Measurements from ENCODE around the gene GSTT2B.
"Not testable (repeated sequence)": the region's sequence is repeated elsewhere in the genome, so short reads cannot be mapped to it uniquely, and the experiment has no call there.

Gene GSTT2B

GRCh38 chr22:23980567-23980966, 19.6 kb upstream of the GSTT2B start:
- DNase-seq, result not testable (repeated sequence)

- DNase-seq, result not testable (repeated sequence)
These were observed 18.7 kb upstream of the GSTT2B start, which contains the start of gene GSTT2 for GRCh38 chr22:23979557-23980240. Gene GSTT2, plus strand, starts transcription at chr22:23980134.

- not testable (repeated sequence) for DNase-seq
These were observed 16.3 kb upstream of the GSTT2B start for GRCh38 chr22:23977304-23977703.

GRCh38 chr22:23974836-23975352, 13.9 kb upstream of the GSTT2B start:
- DNase-seq, result not testable (repeated sequence)

- DNase-seq, result not testable (repeated sequence)
These were observed 13.3 kb upstream of the GSTT2B start, which contains the start of gene DDT for GRCh38 chr22:23974345-23974744. Gene DDT, minus strand, starts transcription at chr22:23974441. Its CDS starts 27 bp downstream, at chr22:23974414.

GRCh38 chr22:23971927-23972326, 10.9 kb upstream of the GSTT2B start:
- DNase-seq, result not testable (repeated sequence)

- DNase-seq, result no peak
These were observed 10.0 kb upstream of the GSTT2B start for GRCh38 chr22:23970816-23971486.

GRCh38 chr22:23970201-23970641, 9.2 kb upstream of the GSTT2B start:
- no peak for DNase-seq

GRCh38 chr22:23969071-23969470, 8.1 kb upstream of the GSTT2B start:
- DNase-seq, result no peak

- DNase-seq, result not testable (repeated sequence)
These were observed 5.6 kb upstream of the GSTT2B start, which contains the start of gene DDTL for GRCh38 chr22:23966568-23966967. Gene DDTL, plus strand, starts transcription at chr22:23966888. Its CDS starts 27 bp downstream, at chr22:23966915.

GRCh38 chr22:23966094-23966493, 5.1 kb upstream of the GSTT2B start:
- DNase-seq, result not testable (repeated sequence)

- peak; percentile 69 for DNase-seq
These were observed 4.6 kb downstream of the GSTT2B start for GRCh38 chr22:23956301-23956900.

- not testable (repeated sequence) for DNase-seq
These were observed 5.1 kb downstream of the GSTT2B start for GRCh38 chr22:23955886-23956285.

GRCh38 chr22:23954991-23955305, 6.0 kb downstream of the GSTT2B start:
- not testable (repeated sequence) for DNase-seq

- DNase-seq, result not testable (repeated sequence)
These were observed 6.6 kb downstream of the GSTT2B start for GRCh38 chr22:23954193-23954990.

GRCh38 chr22:23953485-23953884, 7.5 kb downstream of the GSTT2B start:
- DNase-seq, result not testable (repeated sequence)

- not testable (repeated sequence) for DNase-seq
These were observed 8.1 kb downstream of the GSTT2B start for GRCh38 chr22:23952794-23953405.

GRCh38 chr22:23951383-23951782, 9.6 kb downstream of the GSTT2B start:
- not testable (repeated sequence) for DNase-seq

- not testable (repeated sequence) for DNase-seq
These were observed 11.2 kb downstream of the GSTT2B start for GRCh38 chr22:23949764-23950163.

GRCh38 chr22:23947391-23947790, 13.6 kb downstream of the GSTT2B start:
- DNase-seq, result not testable (repeated sequence)

GRCh38 chr22:23940166-23940565, 20.8 kb downstream of the GSTT2B start:
- DNase-seq, result not testable (repeated sequence)

GRCh38 chr22:23939017-23939357, 22.0 kb downstream of the GSTT2B start:
- DNase-seq, result no peak
